ENCODE data around the gene FBLN7.

FBLN7 gene

GRCh38 chr2:112161431-112162145 lies 23.4 kb downstream of the FBLN7 start:
- no peak for TF ChIP-seq CTCF (IDR thresholded peaks at IDR 0.05; ENCODE audit: borderline replicate concordance, control extremely low read depth, extremely low read depth, insufficient read depth, missing control alignments)
- in situ Hi-C loops (cut with MboI; ENCODE audit: low sequenced_read_pairs, unreplicated experiment): no loop called here
- no peak for DNase-seq (ENCODE audit: low spot score)

GRCh38 chr2:112162341-112162740 lies 24.2 kb downstream of the FBLN7 start:
- no peak for TF ChIP-seq CTCF (IDR thresholded peaks at IDR 0.05; ENCODE audit: borderline replicate concordance, control extremely low read depth, extremely low read depth, insufficient read depth, missing control alignments)
- DNase-seq (ENCODE audit: low spot score): no peak
- in situ Hi-C loops (cut with MboI; ENCODE audit: low sequenced_read_pairs, unreplicated experiment): no loop called here

GRCh38 chr2:112162956-112163355 lies 24.8 kb downstream of the FBLN7 start:
- no peak for TF ChIP-seq CTCF (IDR thresholded peaks at IDR 0.05; ENCODE audit: borderline replicate concordance, control extremely low read depth, extremely low read depth, insufficient read depth, missing control alignments)
- in situ Hi-C loops (cut with MboI; ENCODE audit: low sequenced_read_pairs, unreplicated experiment): no loop called here

GRCh38 chr2:112163541-112163981 lies 25.4 kb downstream of the FBLN7 start:
- DNase-seq (ENCODE audit: low spot score): no peak
- no peak for TF ChIP-seq CTCF (IDR thresholded peaks at IDR 0.05; ENCODE audit: borderline replicate concordance, control extremely low read depth, extremely low read depth, insufficient read depth, missing control alignments)
- in situ Hi-C loops (cut with MboI; ENCODE audit: low sequenced_read_pairs, unreplicated experiment): no loop called here

More at GRCh38 chr2:112162956-112163355, 24.8 kb downstream of the FBLN7 start:
- DNase-seq (ENCODE audit: low spot score): no peak

GRCh38 chr2:112164876-112165275 lies 26.7 kb downstream of the FBLN7 start:
- in situ Hi-C loops (cut with MboI; ENCODE audit: low sequenced_read_pairs, unreplicated experiment): no loop called here
- no peak for DNase-seq (ENCODE audit: low spot score)
- TF ChIP-seq CTCF (IDR thresholded peaks at IDR 0.05; ENCODE audit: borderline replicate concordance, control extremely low read depth, extremely low read depth, insufficient read depth, missing control alignments): no peak

- in situ Hi-C loops (cut with MboI; ENCODE audit: low sequenced_read_pairs, unreplicated experiment): no loop called here
- no peak for TF ChIP-seq CTCF (IDR thresholded peaks at IDR 0.05; ENCODE audit: borderline replicate concordance, control extremely low read depth, extremely low read depth, insufficient read depth, missing control alignments)
- no peak for DNase-seq (ENCODE audit: low spot score)
These were observed 27.1 kb downstream of the FBLN7 start for GRCh38 chr2:112165296-112165695.

Measured in GM13976 (cell line).